ENCODE measurements around the gene MAGEB17.

MAGEB17 gene

GRCh38 chrX:16167181-16167580 is at the start of gene MAGEB17:
Gene MAGEB17 (plus strand): TSS chrX:16167481. CDS start chrX:16170383, 2,902 bp downstream.
- Histone ChIP-seq H3K4me1 (ENCODE audit: control insufficient read depth, insufficient read depth, low read length) (peaks cover 47% of the 10 kb centered on the region), H3K36me3 (ENCODE audit: control insufficient read depth, insufficient read depth, low read length) (peaks cover 97% of the 10 kb centered on the region), H3K27me3 (ENCODE audit: control insufficient read depth, insufficient read depth, low read length) (no peaks in the 10 kb centered on the region), H3K4me3 (ENCODE audit: low read depth, low read length) (no peak within 1 kb of the TSS), H3K9ac (ENCODE audit: low read length) (no peak within 1 kb of the TSS), H3K9me3 (ENCODE audit: control insufficient read depth, insufficient read depth, low read depth, low read length) (no peaks in the 10 kb centered on the region), H3K27ac (ENCODE audit: low read depth, low read length) (no peak within 1 kb of the TSS)

GRCh38 chrX:16119353-16120220 is 47.7 kb upstream of the MAGEB17 start:
- Histone ChIP-seq H3K27ac (ENCODE audit: low read depth, low read length) (no peak overlapping the region), H3K9me3 (ENCODE audit: control insufficient read depth, insufficient read depth, low read depth, low read length) (peaks cover 23% of the 10 kb centered on the region), H3K4me1 (ENCODE audit: control insufficient read depth, insufficient read depth, low read length) (peaks cover 14% of the 10 kb centered on the region), H3K9ac (ENCODE audit: low read length) (no peak overlapping the region), H3K36me3 (ENCODE audit: control insufficient read depth, insufficient read depth, low read length) (no peaks in the 10 kb centered on the region), H3K4me3 (ENCODE audit: low read depth, low read length) (no peak overlapping the region), H3K27me3 (ENCODE audit: control insufficient read depth, insufficient read depth, low read length) (no peaks in the 10 kb centered on the region)

GRCh38 chrX:16120431-16120830 is 46.9 kb upstream of the MAGEB17 start:
- Histone ChIP-seq H3K27ac (ENCODE audit: low read depth, low read length) (no peak overlapping the region), H3K4me3 (ENCODE audit: low read depth, low read length) (no peak overlapping the region), H3K9me3 (ENCODE audit: control insufficient read depth, insufficient read depth, low read depth, low read length) (peaks cover 19% of the 10 kb centered on the region), H3K9ac (ENCODE audit: low read length) (no peak overlapping the region), H3K27me3 (ENCODE audit: control insufficient read depth, insufficient read depth, low read length) (no peaks in the 10 kb centered on the region), H3K36me3 (ENCODE audit: control insufficient read depth, insufficient read depth, low read length) (peaks cover under 1% of the 10 kb centered on the region; the same call in 1 of the 2 replicates), H3K4me1 (ENCODE audit: control insufficient read depth, insufficient read depth, low read length) (peaks cover 14% of the 10 kb centered on the region)

GRCh38 chrX:16123222-16123786 is 44.0 kb upstream of the MAGEB17 start, which contains the start of gene GRPR:
Gene GRPR (plus strand): TSS chrX:16123565. CDS start chrX:16123954, 389 bp downstream.
- peaks cover 14% of the 10 kb centered on the region for H3K4me1 ChIP-seq (ENCODE audit: control insufficient read depth, insufficient read depth, low read length)
- H3K36me3 ChIP-seq (ENCODE audit: control insufficient read depth, insufficient read depth, low read length) = peaks cover 16% of the 10 kb centered on the region; the same call in 1 of the 2 replicates
- peak within 1 kb of the TSS; percentile 63 for H3K4me3 ChIP-seq (ENCODE audit: low read depth, low read length)
- H3K9me3 ChIP-seq (ENCODE audit: control insufficient read depth, insufficient read depth, low read depth, low read length) = peaks cover 10% of the 10 kb centered on the region
- no peaks in the 10 kb centered on the region for H3K27me3 ChIP-seq (ENCODE audit: control insufficient read depth, insufficient read depth, low read length)
- H3K27ac ChIP-seq (ENCODE audit: low read depth, low read length) = no peak within 1 kb of the TSS
- H3K9ac ChIP-seq (ENCODE audit: low read length) = peak within 1 kb of the TSS; percentile 1

- H3K27me3 ChIP-seq (ENCODE audit: control insufficient read depth, insufficient read depth, low read length) = no peaks in the 10 kb centered on the region
- H3K36me3 ChIP-seq (ENCODE audit: control insufficient read depth, insufficient read depth, low read length) = peaks cover 19% of the 10 kb centered on the region; the same call in 1 of the 2 replicates
- H3K4me3 ChIP-seq (ENCODE audit: low read depth, low read length) = peak overlapping the region; percentile 63
- H3K9me3 ChIP-seq (ENCODE audit: control insufficient read depth, insufficient read depth, low read depth, low read length) = peaks cover 6% of the 10 kb centered on the region
- peak overlapping the region; percentile 1 for H3K9ac ChIP-seq (ENCODE audit: low read length)
- H3K4me1 ChIP-seq (ENCODE audit: control insufficient read depth, insufficient read depth, low read length) = peaks cover 14% of the 10 kb centered on the region
- no peak overlapping the region for H3K27ac ChIP-seq (ENCODE audit: low read depth, low read length)
Measured at GRCh38 chrX:16124201-16124600, 43.1 kb upstream of the MAGEB17 start.

- no peaks in the 10 kb centered on the region for H3K27me3 ChIP-seq (ENCODE audit: control insufficient read depth, insufficient read depth, low read length)
- peaks cover 14% of the 10 kb centered on the region for H3K4me1 ChIP-seq (ENCODE audit: control insufficient read depth, insufficient read depth, low read length)
- peak overlapping the region; percentile 63 for H3K4me3 ChIP-seq (ENCODE audit: low read depth, low read length)
- H3K9me3 ChIP-seq (ENCODE audit: control insufficient read depth, insufficient read depth, low read depth, low read length) = peaks cover 3% of the 10 kb centered on the region; the same call in 1 of the 2 replicates
- peak overlapping the region; percentile 63 for H3K9ac ChIP-seq (ENCODE audit: low read length)
- peaks cover 32% of the 10 kb centered on the region; the same call in 1 of the 2 replicates for H3K36me3 ChIP-seq (ENCODE audit: control insufficient read depth, insufficient read depth, low read length)
- H3K27ac ChIP-seq (ENCODE audit: low read depth, low read length) = peak overlapping the region; percentile 18; the same call in 1 of the 2 replicates
Measured at GRCh38 chrX:16125520-16126149, 41.6 kb upstream of the MAGEB17 start.

GRCh38 chrX:16130707-16131106 is 36.6 kb upstream of the MAGEB17 start:
- peaks cover 51% of the 10 kb centered on the region; the same call in 1 of the 2 replicates for H3K36me3 ChIP-seq (ENCODE audit: control insufficient read depth, insufficient read depth, low read length)
- H3K9me3 ChIP-seq (ENCODE audit: control insufficient read depth, insufficient read depth, low read depth, low read length) = peaks cover 5% of the 10 kb centered on the region; the same call in 1 of the 2 replicates
- peak overlapping the region; percentile 41; the same call in 1 of the 2 replicates for H3K4me3 ChIP-seq (ENCODE audit: low read depth, low read length)
- H3K27me3 ChIP-seq (ENCODE audit: control insufficient read depth, insufficient read depth, low read length) = no peaks in the 10 kb centered on the region
- H3K4me1 ChIP-seq (ENCODE audit: control insufficient read depth, insufficient read depth, low read length) = peaks cover 13% of the 10 kb centered on the region; the same call in 1 of the 2 replicates
- no peak overlapping the region for H3K27ac ChIP-seq (ENCODE audit: low read depth, low read length)
- no peak overlapping the region for H3K9ac ChIP-seq (ENCODE audit: low read length)

GRCh38 chrX:16134936-16135335 is 32.3 kb upstream of the MAGEB17 start:
- H3K27ac ChIP-seq (ENCODE audit: low read depth, low read length) = no peak overlapping the region
- H3K9ac ChIP-seq (ENCODE audit: low read length) = no peak overlapping the region
- H3K4me3 ChIP-seq (ENCODE audit: low read depth, low read length) = no peak overlapping the region; the same call in 1 of the 2 replicates
- peaks cover 5% of the 10 kb centered on the region; the same call in 1 of the 2 replicates for H3K9me3 ChIP-seq (ENCODE audit: control insufficient read depth, insufficient read depth, low read depth, low read length)
- no peaks in the 10 kb centered on the region for H3K27me3 ChIP-seq (ENCODE audit: control insufficient read depth, insufficient read depth, low read length)
- H3K4me1 ChIP-seq (ENCODE audit: control insufficient read depth, insufficient read depth, low read length) = peaks cover 25% of the 10 kb centered on the region
- peaks cover 44% of the 10 kb centered on the region; the same call in 1 of the 2 replicates for H3K36me3 ChIP-seq (ENCODE audit: control insufficient read depth, insufficient read depth, low read length)

- H3K9me3 ChIP-seq (ENCODE audit: control insufficient read depth, insufficient read depth, low read depth, low read length) = peaks cover 2% of the 10 kb centered on the region; the same call in 1 of the 2 replicates
- H3K4me1 ChIP-seq (ENCODE audit: control insufficient read depth, insufficient read depth, low read length) = peaks cover 25% of the 10 kb centered on the region
- no peak overlapping the region for H3K4me3 ChIP-seq (ENCODE audit: low read depth, low read length)
- H3K27ac ChIP-seq (ENCODE audit: low read depth, low read length) = no peak overlapping the region
- H3K27me3 ChIP-seq (ENCODE audit: control insufficient read depth, insufficient read depth, low read length) = no peaks in the 10 kb centered on the region
- H3K9ac ChIP-seq (ENCODE audit: low read length) = no peak overlapping the region
- H3K36me3 ChIP-seq (ENCODE audit: control insufficient read depth, insufficient read depth, low read length) = peaks cover 41% of the 10 kb centered on the region; the same call in 1 of the 2 replicates
Measured at GRCh38 chrX:16136080-16136479, 31.2 kb upstream of the MAGEB17 start.

- no peaks in the 10 kb centered on the region for H3K27me3 ChIP-seq (ENCODE audit: control insufficient read depth, insufficient read depth, low read length)
- no peak overlapping the region for H3K9ac ChIP-seq (ENCODE audit: low read length)
- peaks cover 25% of the 10 kb centered on the region for H3K4me1 ChIP-seq (ENCODE audit: control insufficient read depth, insufficient read depth, low read length)
- no peak overlapping the region for H3K4me3 ChIP-seq (ENCODE audit: low read depth, low read length)
- no peak overlapping the region for H3K27ac ChIP-seq (ENCODE audit: low read depth, low read length)
- H3K9me3 ChIP-seq (ENCODE audit: control insufficient read depth, insufficient read depth, low read depth, low read length) = no peaks in the 10 kb centered on the region
- H3K36me3 ChIP-seq (ENCODE audit: control insufficient read depth, insufficient read depth, low read length) = peaks cover 38% of the 10 kb centered on the region; the same call in 1 of the 2 replicates
Measured at GRCh38 chrX:16137416-16138107, 29.7 kb upstream of the MAGEB17 start.
